HS-27A (cell line): ENCODE measurements around the gene CADM2.
"Not testable (repeated sequence)": the region's sequence is repeated elsewhere in the genome, so short reads cannot be mapped to it uniquely, and the experiment has no call there.

Source experiments
- DNase-seq: peaks from one replicate; pipeline ENCODE4 v3.0.0-alpha.2; 2012; ENCODE audit warnings: low read depth, missing footprints

Gene CADM2

GRCh38 chr3:84958495-84959469 lies at the start of gene CADM2:
TSS of gene CADM2 (plus strand) at chr3:84958989.
- DNase-seq: no peak

- not testable (repeated sequence) for DNase-seq
These were observed 40.2 kb upstream of the CADM2 start for GRCh38 chr3:84918592-84918991.

- no peak for DNase-seq
These were observed 36.1 kb upstream of the CADM2 start for GRCh38 chr3:84922682-84923081.

- DNase-seq: no peak
These were observed 33.2 kb upstream of the CADM2 start for GRCh38 chr3:84925571-84925970.

- DNase-seq: no peak
These were observed 15.4 kb upstream of the CADM2 start for GRCh38 chr3:84943379-84943778.

GRCh38 chr3:84946240-84946639 lies 12.5 kb upstream of the CADM2 start:
- no peak for DNase-seq

GRCh38 chr3:84959470-84960271 lies 882 bp downstream of the CADM2 start:
- DNase-seq: no peak

GRCh38 chr3:84960581-84960980 lies 1.8 kb downstream of the CADM2 start:
- no peak for DNase-seq

- no peak for DNase-seq
These were observed 2.2 kb downstream of the CADM2 start for GRCh38 chr3:84961011-84961410.

GRCh38 chr3:84961521-84962255 lies 2.9 kb downstream of the CADM2 start:
- no peak for DNase-seq

GRCh38 chr3:84962415-84962814 lies 3.6 kb downstream of the CADM2 start:
- DNase-seq: no peak

GRCh38 chr3:84963137-84963536 lies 4.3 kb downstream of the CADM2 start:
- DNase-seq: no peak

- no peak for DNase-seq
These were observed 6.4 kb downstream of the CADM2 start for GRCh38 chr3:84965141-84965540.

- DNase-seq: no peak
These were observed 9.2 kb downstream of the CADM2 start for GRCh38 chr3:84967767-84968581.

GRCh38 chr3:84968701-84969235 lies 10.0 kb downstream of the CADM2 start:
- no peak for DNase-seq

- DNase-seq: no peak
These were observed 15.6 kb downstream of the CADM2 start for GRCh38 chr3:84974347-84974746.

- DNase-seq: no peak
These were observed 18.2 kb downstream of the CADM2 start for GRCh38 chr3:84977021-84977420.

GRCh38 chr3:84978843-84979242 lies 20.1 kb downstream of the CADM2 start:
- no peak for DNase-seq

GRCh38 chr3:84980011-84980410 lies 21.2 kb downstream of the CADM2 start:
- DNase-seq: no peak

- DNase-seq: no peak
These were observed 21.7 kb downstream of the CADM2 start for GRCh38 chr3:84980456-84980855.

GRCh38 chr3:84983490-84983889 lies 24.7 kb downstream of the CADM2 start:
- no peak for DNase-seq
